ENCODE measurements around the gene DDTL.

DDTL gene

DNA sequence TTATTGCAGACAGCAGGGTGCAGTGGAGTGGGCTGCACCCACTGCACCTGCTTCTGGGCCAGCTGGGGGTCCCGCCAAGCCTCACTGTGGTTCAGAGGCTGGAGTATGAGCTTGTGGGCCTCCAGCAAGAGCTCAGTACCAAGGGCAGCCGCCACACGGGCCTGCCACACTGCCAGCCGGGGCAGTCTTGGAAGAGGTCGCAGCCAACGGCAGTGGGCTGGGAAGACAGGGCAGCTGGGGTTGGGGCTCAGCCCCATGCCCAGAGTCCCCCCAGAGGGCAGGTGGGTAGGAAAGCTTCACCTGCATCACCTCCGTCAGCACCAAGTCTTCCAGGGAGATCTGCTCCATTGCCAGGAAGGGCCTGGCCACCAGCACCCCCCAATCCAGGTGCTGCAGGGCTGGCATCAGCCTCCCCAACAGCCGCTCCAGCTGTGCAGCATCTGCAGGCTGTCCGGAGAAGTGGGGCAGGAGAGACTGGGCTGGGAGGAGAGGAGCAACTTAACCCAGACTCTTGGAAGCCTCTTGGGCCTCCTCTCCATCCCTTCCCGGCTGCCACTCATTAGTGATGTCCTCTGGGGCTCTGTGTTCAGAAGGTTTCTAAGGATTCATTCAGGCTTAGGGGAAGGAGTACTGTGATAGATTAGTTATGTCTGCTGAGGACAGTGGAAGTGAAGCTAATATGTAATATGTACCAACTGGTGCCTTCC is 39.7 kb downstream of the DDTL start:
- DNase-seq (ENCODE audit: low read depth in 3 of 3): no peak

DNA sequence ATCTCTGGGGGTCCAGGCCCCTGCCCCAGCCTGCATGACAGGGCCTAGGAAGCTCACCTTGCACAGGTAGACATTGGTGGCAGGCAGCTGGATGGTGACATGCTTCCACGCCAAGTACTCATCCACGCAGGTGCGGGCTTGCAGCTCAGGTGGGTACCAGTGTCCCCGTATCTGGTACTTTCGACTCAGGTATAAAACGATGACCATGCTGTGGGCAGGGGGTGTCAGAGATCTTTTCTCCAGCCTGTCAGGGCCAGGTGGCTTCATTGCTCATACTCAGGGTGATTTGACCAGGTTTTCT is 40.2 kb downstream of the DDTL start:
- DNase-seq (ENCODE audit: low read depth in 3 of 3): no peak

DNA sequence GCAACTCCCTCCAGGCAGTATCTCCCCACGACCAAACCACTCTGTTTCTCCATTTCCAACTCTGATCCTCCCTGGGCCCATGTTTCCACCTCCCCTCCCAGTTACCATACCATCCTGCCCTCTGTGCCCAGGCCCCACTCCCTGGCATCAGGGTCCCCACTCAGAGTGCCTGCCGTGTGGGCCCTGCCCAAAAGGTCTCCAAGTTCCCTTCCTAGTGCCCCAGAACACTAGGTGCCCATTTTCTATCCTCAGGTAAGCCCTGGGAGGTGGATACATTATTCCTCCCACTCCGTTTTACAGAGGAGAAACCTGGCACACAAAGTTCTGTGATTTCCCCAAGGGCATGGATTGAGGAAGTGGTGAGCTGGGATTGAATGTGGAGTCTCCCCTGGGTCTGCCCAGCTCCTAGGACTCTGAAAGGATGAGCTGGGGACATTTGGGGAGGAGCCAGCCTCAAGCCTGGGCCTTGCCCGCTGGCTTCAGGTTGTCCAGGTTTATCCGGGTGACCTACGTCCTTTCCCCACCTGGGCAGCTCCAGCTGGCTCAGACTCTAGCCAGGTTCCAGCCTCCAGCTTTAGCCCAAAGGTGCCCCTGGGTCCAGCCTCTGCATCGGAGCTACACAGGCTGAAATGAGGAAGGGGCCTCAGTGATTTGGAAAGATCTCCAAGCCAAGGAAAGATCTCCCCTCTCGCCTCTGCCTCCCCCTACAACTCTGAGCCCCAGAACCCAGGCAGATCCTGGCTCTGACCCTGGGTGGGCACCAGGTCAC is 40.7 kb downstream of the DDTL start:
- DNase-seq (ENCODE audit: low read depth in 3 of 3): no peak

DNA sequence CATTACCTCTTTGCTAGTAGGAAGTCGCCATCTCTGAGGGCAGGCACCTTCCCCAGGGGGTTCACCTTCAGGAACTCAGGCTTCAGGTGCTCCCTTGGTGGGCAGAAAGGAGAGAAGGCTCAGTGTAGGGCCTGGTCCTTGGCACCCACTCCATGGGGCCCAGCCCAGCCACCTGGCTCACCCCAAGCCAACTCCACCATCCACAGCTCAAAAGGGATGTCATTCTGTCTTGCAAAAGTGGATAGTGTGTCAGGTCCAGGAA is 41.3 kb downstream of the DDTL start:
- no peak for DNase-seq (ENCODE audit: low read depth in 3 of 3)

DNA sequence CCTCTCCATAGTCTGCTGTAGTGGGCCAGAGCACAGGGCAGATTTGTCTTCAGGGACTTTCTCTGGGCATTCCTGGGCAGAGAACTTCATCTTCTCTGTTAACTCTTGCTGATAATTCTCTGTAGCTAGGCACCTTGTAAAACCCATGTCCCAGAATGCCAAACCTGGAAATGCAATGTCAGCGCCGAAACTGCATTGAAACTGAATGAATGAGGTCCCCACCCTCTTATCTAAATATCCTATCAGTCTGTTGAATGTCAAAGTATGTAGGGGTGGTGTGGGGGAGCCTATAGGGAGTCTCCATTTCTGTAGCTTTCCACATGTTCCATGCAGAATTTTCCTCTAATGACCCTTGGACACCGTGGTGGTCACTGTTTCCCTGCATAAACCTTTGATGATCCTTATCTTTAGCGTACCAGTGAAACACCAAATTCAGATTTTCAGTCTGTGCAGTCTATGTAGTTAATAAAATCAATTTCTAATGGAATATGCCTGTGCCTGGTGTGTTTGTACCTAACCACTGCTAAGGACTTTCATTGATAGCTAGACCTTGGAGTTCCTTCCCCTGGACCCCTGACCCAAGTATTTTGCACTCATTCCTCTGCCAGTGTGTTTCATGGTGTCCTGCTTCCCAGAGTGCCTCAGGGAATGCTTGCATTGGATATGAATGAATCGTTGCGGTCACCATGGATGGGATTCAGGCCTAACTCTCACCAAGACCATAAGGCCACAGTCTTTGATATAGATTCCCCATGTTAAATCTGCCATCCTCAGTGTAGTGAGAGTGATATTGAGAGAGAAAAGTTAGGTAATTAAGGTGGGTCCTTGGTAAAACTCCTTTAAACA is 41.9 kb downstream of the DDTL start:
- no peak for DNase-seq (ENCODE audit: low read depth in 3 of 3)

DNA sequence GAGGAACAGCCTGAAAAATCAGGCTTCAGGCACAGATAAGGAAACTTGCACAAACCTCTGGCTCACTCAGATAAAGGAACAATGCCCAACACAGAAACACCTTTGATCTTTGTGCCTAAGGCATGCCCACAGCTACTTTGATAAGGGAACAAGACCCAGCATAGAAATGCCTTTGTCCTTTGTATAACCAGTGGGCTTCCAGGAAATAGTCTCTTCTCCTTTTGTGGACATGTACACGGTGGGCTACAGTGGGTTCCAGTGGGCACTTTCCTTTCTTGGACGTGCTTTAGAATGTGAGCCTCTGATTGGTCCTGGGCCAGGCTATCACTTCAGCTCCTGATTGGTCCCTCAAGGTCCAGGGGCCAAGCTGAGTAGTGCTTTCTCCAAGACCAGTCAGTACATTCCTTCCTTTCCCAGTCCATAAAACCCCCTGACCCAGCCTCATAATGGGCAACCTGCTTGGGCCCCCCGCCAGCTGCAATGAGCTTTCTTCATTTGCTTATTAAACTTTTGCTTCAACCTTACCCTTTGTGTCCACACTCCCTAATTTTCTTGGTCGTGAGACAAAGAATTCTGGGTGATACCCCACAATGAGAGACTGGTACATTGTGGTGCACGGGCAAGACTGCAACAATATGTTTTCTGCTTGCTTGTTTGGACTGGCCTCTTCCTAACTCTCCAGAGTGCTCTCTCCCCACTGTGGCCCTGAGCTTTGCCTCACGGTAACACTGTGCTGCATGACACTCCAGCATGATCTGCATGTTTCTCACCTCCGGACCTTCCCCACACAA is 42.7 kb downstream of the DDTL start:
- no peak for DNase-seq (ENCODE audit: low read depth in 3 of 3)

DNA sequence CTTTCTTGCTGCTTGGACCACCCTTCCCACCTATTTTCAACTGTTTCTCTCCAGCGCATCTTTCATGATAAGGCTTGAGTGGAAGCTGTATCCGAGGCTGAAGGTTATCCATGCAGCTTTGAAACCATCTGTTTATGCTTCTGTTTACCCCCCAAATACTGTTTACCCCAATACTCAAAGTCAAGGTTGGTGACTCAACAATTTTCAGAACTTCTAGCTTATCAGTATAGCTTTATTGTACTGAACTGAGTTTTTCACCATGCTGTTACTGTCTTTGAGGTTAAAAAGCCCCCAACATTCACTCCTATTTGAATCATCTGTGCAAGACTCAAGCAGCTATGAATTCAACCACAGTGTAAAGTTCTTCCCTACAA is 43.3 kb downstream of the DDTL start:
- no peak for DNase-seq (ENCODE audit: low read depth in 3 of 3)

DNA sequence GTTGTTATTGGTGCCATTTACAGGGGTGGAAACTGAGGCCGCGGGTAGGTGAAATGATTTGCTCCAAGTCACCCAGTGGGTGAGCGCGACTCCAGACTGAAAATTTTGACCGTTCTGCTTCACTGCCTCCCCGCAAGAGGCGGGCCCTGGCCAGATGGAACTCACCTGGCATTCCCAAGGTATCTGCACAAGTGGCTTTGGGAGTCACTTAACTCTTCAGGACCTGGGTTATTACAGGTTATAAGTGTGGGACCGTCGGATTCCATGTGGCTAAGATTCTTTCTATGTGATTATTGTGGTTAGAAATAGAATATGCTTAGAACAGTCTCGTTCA is 45.0 kb downstream of the DDTL start:
- DNase-seq (ENCODE audit: low read depth in 3 of 3): no peak

DNA sequence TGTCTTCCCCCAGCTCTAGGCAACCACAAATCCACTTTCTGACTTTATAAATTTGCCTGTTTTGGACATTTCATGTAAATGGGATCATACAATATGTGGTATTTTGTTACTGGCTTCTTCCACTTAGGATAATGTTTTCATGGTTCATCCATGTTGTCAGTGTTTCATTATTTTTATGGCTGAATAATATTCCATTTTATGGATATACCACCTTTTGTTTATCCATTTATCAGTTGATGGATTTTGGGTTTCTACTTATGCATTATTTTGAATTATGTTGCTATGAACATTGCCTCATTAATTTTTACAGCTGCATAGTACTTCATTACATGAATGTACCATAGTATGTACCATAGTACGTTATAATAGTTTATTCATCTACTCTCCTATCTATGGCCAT is 49.5 kb downstream of the DDTL start:
- DNase-seq (ENCODE audit: low read depth in 3 of 3): no peak

DNA sequence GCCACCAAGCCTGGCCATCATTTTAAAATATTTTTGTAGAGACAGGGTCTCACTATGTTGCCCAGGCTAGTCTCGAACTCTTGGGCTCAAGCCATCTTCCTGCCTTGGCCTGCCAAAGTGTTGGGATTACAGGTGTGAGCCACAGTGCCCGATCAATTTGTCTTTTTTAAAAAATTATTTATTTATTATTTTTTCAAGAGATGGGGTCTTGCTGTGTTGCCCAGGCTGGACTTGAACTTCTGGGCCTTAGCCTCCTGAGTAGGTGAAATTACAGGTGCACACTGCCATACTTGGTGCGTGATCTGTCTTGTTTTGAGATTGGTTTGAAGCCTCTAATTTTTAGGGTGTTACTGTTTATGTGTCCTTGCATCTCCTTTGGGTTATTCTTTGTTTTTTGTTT is 54.6 kb downstream of the DDTL start:
- DNase-seq (ENCODE audit: low read depth in 3 of 3): no peak

All from stimulated activated CD4-positive, alpha-beta T cell treated with anti-CD3 and anti-CD28 coated beads, TNF-alpha, amount 100 ng/mL, for 4 hours (primary cell).